ENCODE results near the gene SVOPL.

DNA sequence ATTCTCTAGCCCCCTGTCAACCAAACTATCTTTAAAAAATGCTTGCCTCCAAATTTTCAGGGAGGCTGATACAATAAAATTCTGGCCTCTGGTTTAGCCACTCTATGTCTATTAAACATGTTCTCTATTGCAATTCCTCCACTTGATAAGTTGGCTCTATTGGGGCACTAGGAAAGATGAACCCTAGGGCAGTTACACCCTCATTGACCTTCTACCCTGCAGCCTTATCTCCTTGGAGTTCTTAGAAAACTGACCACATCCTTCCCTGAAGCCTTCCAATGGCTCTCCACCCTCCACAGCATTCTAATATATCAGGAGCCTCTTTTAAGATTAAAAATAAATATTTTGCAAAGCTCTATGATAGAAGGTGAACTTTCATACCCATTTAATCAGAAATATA lies 30.6 kb downstream of the SVOPL start:
- TF ChIP-seq POLR2A (IDR thresholded peaks at IDR 0.05), result no peak
- TF ChIP-seq POLR2AphosphoS5 (IDR thresholded peaks at IDR 0.05), result no peak

All from spleen (tissue), 3 donors.